GM12878 (cell line): ENCODE measurements around the gene RAP1A. TPM values are rescaled to one million over a fixed set of nuclear protein-coding genes. Genes with fewer than 3 reads are reported as not detected.
A peak's percentile ranks its signal among the peaks of the same experiment; 100 is the strongest.

ENCODE experiments used
- BHLHE40 ChIP-seq, 2 experiments: fragments of 450-650 bp in 1 of 2; IDR thresholded peaks; 2 replicates each; pipeline ENCODE4 v1.6.1; 2011 to 2017; ENCODE audit warnings: low read depth in 2 of 2, borderline replicate concordance in 1 of 2, improper control_type of control experiment in 1 of 2, low read length in 1 of 2, mild to moderate bottlenecking in 1 of 2
- CBX3 ChIP-seq: fragments of 200-600 bp; sonication (generic); IDR thresholded peaks from 2 replicates; pipeline ENCODE4 v1.6.1; 2016; ENCODE audit warnings: low read depth, borderline replicate concordance
- CREM ChIP-seq: IDR thresholded peaks from 2 replicates; pipeline ENCODE4 v1.6.1; 2014; ENCODE audit warnings: antibody characterized with exemption, low read depth
- FOS ChIP-seq: IDR thresholded peaks from 3 replicates; pipeline ENCODE4 v1.6.1; 2011; ENCODE audit warnings: borderline replicate concordance; ENCODE audit not compliant: insufficient read length; ENCODE audit errors: extremely low read depth
- IKZF2 ChIP-seq, 2 experiments: fragments of 450-650 bp; IDR thresholded peaks; 2 replicates each; pipeline ENCODE4 v1.6.1; 2017; ENCODE audit warnings: mild to moderate bottlenecking in 2 of 2, moderate library complexity in 2 of 2
- MTA2 ChIP-seq: fragments of 450-650 bp; IDR thresholded peaks from 2 replicates; pipeline ENCODE4 v1.6.1; 2016; ENCODE audit warnings: low read depth, mild to moderate bottlenecking, moderate library complexity
- MXI1 ChIP-seq: fragments of 150-350 bp; IDR thresholded peaks from 2 replicates; pipeline ENCODE4 v1.6.1; 2011; ENCODE audit warnings: low read depth, mild to moderate bottlenecking, inconsistent platforms, low read length, improper control_type of control experiment
- MYC ChIP-seq: IDR thresholded peaks from 2 replicates; pipeline ENCODE4 v1.6.1; 2011; ENCODE audit warnings: mild to moderate bottlenecking, low read length, moderate library complexity, inconsistent platforms; ENCODE audit not compliant: insufficient read depth, insufficient replicate concordance, insufficient read length, severe bottlenecking
- NR2C1 ChIP-seq: fragments of 450-650 bp; IDR thresholded peaks from 2 replicates; pipeline ENCODE4 v1.6.1; 2017; ENCODE audit warnings: antibody characterized with exemption, mild to moderate bottlenecking, moderate library complexity
- RB1 ChIP-seq: fragments of 450-650 bp; formaldehyde crosslinking; IDR thresholded peaks from 2 replicates; pipeline ENCODE4 v1.6.1; 2017; ENCODE audit warnings: mild to moderate bottlenecking, borderline replicate concordance
- RCOR1 ChIP-seq: conservative IDR thresholded peaks from 2 replicates; pipeline ENCODE4 v1.6.1; 2012; ENCODE audit warnings: low read depth, low read length, improper control_type of control experiment
- SMAD5 ChIP-seq: IDR thresholded peaks from 2 replicates; pipeline ENCODE4 v1.6.1; 2016; ENCODE audit warnings: antibody characterized with exemption, low read depth
- STAT1 ChIP-seq: fragments of 450-650 bp; conservative IDR thresholded peaks from 2 replicates; pipeline ENCODE4 v1.6.1; 2014; ENCODE audit warnings: antibody characterized with exemption, mild to moderate bottlenecking
- WRNIP1 ChIP-seq: IDR thresholded peaks from 2 replicates; pipeline ENCODE4 v1.6.1; 2011; ENCODE audit warnings: low read depth, low read length, improper control_type of control experiment, borderline replicate concordance
- YBX1 ChIP-seq: fragments of 450-650 bp; IDR thresholded peaks from 2 replicates; pipeline ENCODE4 v1.6.1; 2016; ENCODE audit warnings: antibody characterized with exemption
- ZNF622 ChIP-seq: fragments of 450-650 bp; IDR thresholded peaks from 2 replicates; pipeline ENCODE4 v1.6.1; 2017; ENCODE audit warnings: mild to moderate bottlenecking, inconsistent platforms
- polyA plus RNA-seq, 11 experiments: library from polyadenylated mRNA; depleted of rRNA in 4 of 11; unstranded in 6 of 11; stranded (reverse) in 5 of 11; fragments of >200 nt; fragmentation: Nextera tagmentation in 4 of 11; fragmentation: Illumina TruSeq in 1 of 11; extraction: Ambion mirVana in 4 of 11; extraction: Trizol in 1 of 11; gene quantifications; 1 replicate in 1 of 11; 2 replicates in 10 of 11; pipeline versions ENCODE4 v1.2.1 to v1.2.3, GENCODE V29; 2011 to 2016; ENCODE audit warnings: inconsistent platforms in 2 of 11, missing spikeins in 2 of 11, low read depth in 1 of 11
- total RNA-seq, 4 experiments: library from RNA; depleted of rRNA in 3 of 4; stranded (reverse); fragments of >200 nt in 3 of 4; fragmentation: Illumina TruSeq in 1 of 4; extraction: Trizol in 1 of 4; gene quantifications; 2 replicates each; pipeline versions ENCODE4 v1.2.1 to v1.2.3, GENCODE V29; 2013 to 2021
- TF ChIP-seq, protein P1 (sequence below): fragments of 450-650 bp; IDR thresholded peaks from 2 replicates; pipeline ENCODE4 v1.6.1; 2017; ENCODE audit warnings: antibody characterized with exemption, mild to moderate bottlenecking, moderate library complexity
- TF ChIP-seq, protein P2 (sequence below): IDR thresholded peaks from 2 replicates; pipeline ENCODE4 v1.6.1; 2011; ENCODE audit warnings: mild to moderate bottlenecking, low read depth, low read length, moderate library complexity; ENCODE audit not compliant: insufficient replicate concordance
- TF ChIP-seq, protein P3 (sequence below): fragments of 450-650 bp; IDR thresholded peaks from 2 replicates; pipeline ENCODE4 v1.6.1; 2018; ENCODE audit warnings: borderline replicate concordance, mild to moderate bottlenecking; ENCODE audit not compliant: partially characterized antibody
- TF ChIP-seq, protein P4 (sequence below): fragments of 450-650 bp; conservative IDR thresholded peaks from 2 replicates; pipeline ENCODE4 v1.6.1; 2017; ENCODE audit warnings: mild to moderate bottlenecking, moderate library complexity

RAP1A gene
- total and polyA plus RNA-seq, 10 of the 15 experiments (the other 5 are each of a cell fraction or from before 2014, with no cell fraction given), result 38.4 to 213 (median 86.0) TPM

DNA sequence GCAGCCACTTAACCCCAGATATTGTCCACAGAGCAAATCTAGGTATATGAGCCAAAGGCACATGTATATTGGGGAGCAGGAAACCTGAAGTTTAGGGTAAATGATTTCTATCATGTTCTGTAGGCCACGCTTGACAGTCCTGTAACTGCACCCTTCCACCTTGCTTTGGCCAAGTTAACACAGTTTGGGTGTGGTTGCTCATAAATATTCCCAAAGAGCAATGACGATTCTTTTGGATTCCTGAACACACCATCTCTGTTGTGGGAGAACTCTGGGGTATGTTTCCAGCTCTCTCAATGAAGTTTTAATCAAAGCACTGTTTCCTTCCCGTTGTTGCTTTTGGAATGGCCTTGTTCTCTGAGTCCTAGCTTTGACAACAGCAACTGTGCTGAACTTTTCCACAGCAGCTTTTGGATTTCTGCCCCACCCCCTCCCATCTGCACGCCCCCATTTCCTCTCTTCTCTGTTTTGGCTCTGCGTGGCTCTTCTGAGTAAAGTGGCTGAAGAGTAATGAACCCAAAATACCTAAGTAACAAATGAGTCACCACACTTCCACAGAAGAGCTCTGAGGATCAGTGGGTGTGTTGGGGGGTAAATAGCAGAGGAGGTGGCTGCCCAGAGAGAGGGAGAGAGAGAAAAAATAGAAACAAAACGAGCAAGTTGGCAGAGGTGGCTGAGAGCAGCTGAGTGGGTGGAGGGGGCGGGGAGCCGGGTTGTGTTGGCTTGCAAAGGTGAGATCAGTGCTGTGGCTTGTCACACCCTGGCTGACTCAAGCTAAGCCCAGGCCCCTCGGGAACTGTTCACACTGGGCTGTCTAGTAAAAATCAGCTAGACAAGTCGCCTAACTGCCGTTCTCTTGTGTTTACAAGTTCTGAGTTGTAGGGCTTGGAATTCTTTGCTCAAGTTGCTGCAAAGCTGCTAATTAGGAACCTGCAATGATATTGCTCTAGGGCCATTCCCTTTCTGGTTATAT, 26.9 kb upstream of the RAP1A start (continued):
- TF ChIP-seq, protein P1, sequence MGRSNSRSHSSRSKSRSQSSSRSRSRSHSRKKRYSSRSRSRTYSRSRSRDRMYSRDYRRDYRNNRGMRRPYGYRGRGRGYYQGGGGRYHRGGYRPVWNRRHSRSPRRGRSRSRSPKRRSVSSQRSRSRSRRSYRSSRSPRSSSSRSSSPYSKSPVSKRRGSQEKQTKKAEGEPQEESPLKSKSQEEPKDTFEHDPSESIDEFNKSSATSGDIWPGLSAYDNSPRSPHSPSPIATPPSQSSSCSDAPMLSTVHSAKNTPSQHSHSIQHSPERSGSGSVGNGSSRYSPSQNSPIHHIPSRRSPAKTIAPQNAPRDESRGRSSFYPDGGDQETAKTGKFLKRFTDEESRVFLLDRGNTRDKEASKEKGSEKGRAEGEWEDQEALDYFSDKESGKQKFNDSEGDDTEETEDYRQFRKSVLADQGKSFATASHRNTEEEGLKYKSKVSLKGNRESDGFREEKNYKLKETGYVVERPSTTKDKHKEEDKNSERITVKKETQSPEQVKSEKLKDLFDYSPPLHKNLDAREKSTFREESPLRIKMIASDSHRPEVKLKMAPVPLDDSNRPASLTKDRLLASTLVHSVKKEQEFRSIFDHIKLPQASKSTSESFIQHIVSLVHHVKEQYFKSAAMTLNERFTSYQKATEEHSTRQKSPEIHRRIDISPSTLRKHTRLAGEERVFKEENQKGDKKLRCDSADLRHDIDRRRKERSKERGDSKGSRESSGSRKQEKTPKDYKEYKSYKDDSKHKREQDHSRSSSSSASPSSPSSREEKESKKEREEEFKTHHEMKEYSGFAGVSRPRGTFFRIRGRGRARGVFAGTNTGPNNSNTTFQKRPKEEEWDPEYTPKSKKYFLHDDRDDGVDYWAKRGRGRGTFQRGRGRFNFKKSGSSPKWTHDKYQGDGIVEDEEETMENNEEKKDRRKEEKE, result no peak
- TF ChIP-seq CBX3, result no peak
- peak; percentile 99 to 100 for TF ChIP-seq IKZF2 (IDR thresholded peaks at IDR 0.05)
- peak; percentile 85 to 89; a peak in 3 of 4 replicates for TF ChIP-seq BHLHE40 (IDR thresholded peaks at IDR 0.05; ENCODE audit: borderline replicate concordance in 1 of 2, low read depth in 2 of 2, low read length in 1 of 2)
- TF ChIP-seq FOS, result no peak
- peak; percentile 78; the same call in 1 of the 2 replicates for TF ChIP-seq RB1
- peak; percentile 80; the same call in 1 of the 2 replicates for TF ChIP-seq RCOR1
- TF ChIP-seq, protein P2, sequence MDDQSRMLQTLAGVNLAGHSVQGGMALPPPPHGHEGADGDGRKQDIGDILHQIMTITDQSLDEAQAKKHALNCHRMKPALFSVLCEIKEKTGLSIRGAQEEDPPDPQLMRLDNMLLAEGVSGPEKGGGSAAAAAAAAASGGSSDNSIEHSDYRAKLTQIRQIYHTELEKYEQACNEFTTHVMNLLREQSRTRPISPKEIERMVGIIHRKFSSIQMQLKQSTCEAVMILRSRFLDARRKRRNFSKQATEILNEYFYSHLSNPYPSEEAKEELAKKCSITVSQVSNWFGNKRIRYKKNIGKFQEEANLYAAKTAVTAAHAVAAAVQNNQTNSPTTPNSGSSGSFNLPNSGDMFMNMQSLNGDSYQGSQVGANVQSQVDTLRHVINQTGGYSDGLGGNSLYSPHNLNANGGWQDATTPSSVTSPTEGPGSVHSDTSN, result no peak
- TF ChIP-seq, protein P3, sequence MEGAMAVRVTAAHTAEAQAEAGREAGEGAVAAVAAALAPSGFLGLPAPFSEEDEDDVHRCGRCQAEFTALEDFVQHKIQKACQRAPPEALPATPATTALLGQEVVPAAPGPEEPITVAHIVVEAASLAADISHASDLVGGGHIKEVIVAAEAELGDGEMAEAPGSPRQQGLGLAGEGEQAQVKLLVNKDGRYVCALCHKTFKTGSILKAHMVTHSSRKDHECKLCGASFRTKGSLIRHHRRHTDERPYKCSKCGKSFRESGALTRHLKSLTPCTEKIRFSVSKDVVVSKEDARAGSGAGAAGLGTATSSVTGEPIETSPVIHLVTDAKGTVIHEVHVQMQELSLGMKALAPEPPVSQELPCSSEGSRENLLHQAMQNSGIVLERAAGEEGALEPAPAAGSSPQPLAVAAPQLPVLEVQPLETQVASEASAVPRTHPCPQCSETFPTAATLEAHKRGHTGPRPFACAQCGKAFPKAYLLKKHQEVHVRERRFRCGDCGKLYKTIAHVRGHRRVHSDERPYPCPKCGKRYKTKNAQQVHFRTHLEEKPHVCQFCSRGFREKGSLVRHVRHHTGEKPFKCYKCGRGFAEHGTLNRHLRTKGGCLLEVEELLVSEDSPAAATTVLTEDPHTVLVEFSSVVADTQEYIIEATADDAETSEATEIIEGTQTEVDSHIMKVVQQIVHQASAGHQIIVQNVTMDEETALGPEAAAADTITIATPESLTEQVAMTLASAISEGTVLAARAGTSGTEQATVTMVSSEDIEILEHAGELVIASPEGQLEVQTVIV, result no peak
- TF ChIP-seq NR2C1, result no peak
- TF ChIP-seq MXI1, result peak; percentile 61; the same call in 1 of the 2 replicates
- TF ChIP-seq YBX1, result 0 out of 2 replicates have a peak, but pooled peaks have one; percentile 31
- 0 out of 2 replicates have a peak, but pooled peaks have one; percentile 22 for TF ChIP-seq STAT1
- TF ChIP-seq ZNF622, result no peak
- TF ChIP-seq, protein P4, sequence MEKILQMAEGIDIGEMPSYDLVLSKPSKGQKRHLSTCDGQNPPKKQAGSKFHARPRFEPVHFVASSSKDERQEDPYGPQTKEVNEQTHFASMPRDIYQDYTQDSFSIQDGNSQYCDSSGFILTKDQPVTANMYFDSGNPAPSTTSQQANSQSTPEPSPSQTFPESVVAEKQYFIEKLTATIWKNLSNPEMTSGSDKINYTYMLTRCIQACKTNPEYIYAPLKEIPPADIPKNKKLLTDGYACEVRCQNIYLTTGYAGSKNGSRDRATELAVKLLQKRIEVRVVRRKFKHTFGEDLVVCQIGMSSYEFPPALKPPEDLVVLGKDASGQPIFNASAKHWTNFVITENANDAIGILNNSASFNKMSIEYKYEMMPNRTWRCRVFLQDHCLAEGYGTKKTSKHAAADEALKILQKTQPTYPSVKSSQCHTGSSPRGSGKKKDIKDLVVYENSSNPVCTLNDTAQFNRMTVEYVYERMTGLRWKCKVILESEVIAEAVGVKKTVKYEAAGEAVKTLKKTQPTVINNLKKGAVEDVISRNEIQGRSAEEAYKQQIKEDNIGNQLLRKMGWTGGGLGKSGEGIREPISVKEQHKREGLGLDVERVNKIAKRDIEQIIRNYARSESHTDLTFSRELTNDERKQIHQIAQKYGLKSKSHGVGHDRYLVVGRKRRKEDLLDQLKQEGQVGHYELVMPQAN, result no peak
- no peak for TF ChIP-seq MYC
- TF ChIP-seq CREM, result peak; percentile 94
- no peak for TF ChIP-seq SMAD5
- peak; percentile 98 for TF ChIP-seq MTA2
- no peak for TF ChIP-seq WRNIP1
